Measurements from ENCODE around the gene DIS3. TPM values are rescaled to one million over a fixed set of nuclear protein-coding genes. Genes with fewer than 3 reads are reported as not detected.

Gene DIS3
- 37.1 and 43.2 TPM in 2 replicates for total RNA-seq (2021)
- Bru-seq, nascent RNA: percentile 93 among the genes with signal in this experiment
- BruChase-seq, experiment 1, labeled RNA remaining after a 2-hour chase: percentile 90 among the genes with signal in this experiment
- percentile 93 among the genes with signal in this experiment for BruChase-seq, experiment 2, labeled RNA remaining after a 6-hour chase
- long read RNA-seq, full-length matches to known transcripts: 86 of 105 reads
- long read RNA-seq, partial matches to known transcripts: 11 of 105 reads
- long read RNA-seq, other reads (novel, unspliced or antisense): 8 of 105 reads

- CTCF ChIA-PET: no interaction called here
- H3K4me3 ChIP-seq (ENCODE audit: low read depth, low read length, poor library complexity, severe bottlenecking): peak within 1 kb of the TSS; percentile 92
Measured at GRCh38 chr13:72781451-72782439, at the start of gene DIS3, which contains the start of gene PIBF1. TSS of gene DIS3 (minus strand) at chr13:72781900. CDS start at chr13:72781832, 68 bp downstream. TSS of gene PIBF1 (plus strand) at chr13:72782133. CDS start at chr13:72783470, 1,337 bp downstream.

GRCh38 chr13:72823724-72824123 is 42.0 kb upstream of the DIS3 start:
- Histone ChIP-seq H3K4me3 (ENCODE audit: low read depth, low read length, poor library complexity, severe bottlenecking) (no peak overlapping the region), H3K27ac (ENCODE audit: low read depth, low read length, poor library complexity, severe bottlenecking) (no peak overlapping the region), H3K36me3 (ENCODE audit: insufficient read depth, low read length, poor library complexity, severe bottlenecking) (peaks cover 12% of the 10 kb centered on the region), H3K4me1 (ENCODE audit: insufficient read depth, low read length, poor library complexity, severe bottlenecking) (no peaks in the 10 kb centered on the region), H3K27me3 (replicated peaks; ENCODE audit: insufficient read depth, low read depth, low read length, poor library complexity) (no peaks in the 10 kb centered on the region), H3K9me3 (ENCODE audit: low read depth, low read length, poor library complexity, severe bottlenecking) (no peaks in the 10 kb centered on the region)
- BruUV-seq (replicated peaks): no TSS peak
- intact Hi-C loops (cut with micrococcal nuclease; ENCODE audit: unreplicated experiment): no loop called here
- ChIA-PET POLR2A (ENCODE audit: low non-redundant PET) (no interaction called here), CTCF (no interaction called here)
- TF ChIP-seq EZH2 (IDR thresholded peaks at IDR 0.05; ENCODE audit: borderline replicate concordance, low read depth, low read length, poor library complexity, severe bottlenecking) (no peak), CTCF (conservative IDR thresholded peaks at IDR 0.05; ENCODE audit: low read depth, low read length) (no peak)
- no peak for DNase-seq (ENCODE audit: low spot score)

More at GRCh38 chr13:72781451-72782439, at the start of gene DIS3, which contains the start of gene PIBF1:
- Histone ChIP-seq H3K27ac (ENCODE audit: low read depth, low read length, poor library complexity, severe bottlenecking) (peak within 1 kb of the TSS; percentile 85), H3K9me3 (ENCODE audit: low read depth, low read length, poor library complexity, severe bottlenecking) (no peaks in the 10 kb centered on the region), H3K4me1 (ENCODE audit: insufficient read depth, low read length, poor library complexity, severe bottlenecking) (peaks cover 16% of the 10 kb centered on the region), H3K27me3 (replicated peaks; ENCODE audit: insufficient read depth, low read depth, low read length, poor library complexity) (no peaks in the 10 kb centered on the region), H3K36me3 (ENCODE audit: insufficient read depth, low read length, poor library complexity, severe bottlenecking) (peaks cover 23% of the 10 kb centered on the region)
- no TSS peak for BruUV-seq (replicated peaks)
- POLR2A ChIA-PET (ENCODE audit: low non-redundant PET): no interaction called here
- no peak for TF ChIP-seq EZH2 (IDR thresholded peaks at IDR 0.05; ENCODE audit: borderline replicate concordance, low read depth, low read length, poor library complexity, severe bottlenecking)
- no peak for TF ChIP-seq CTCF (conservative IDR thresholded peaks at IDR 0.05; ENCODE audit: low read depth, low read length)
- peak; percentile 99 for DNase-seq (ENCODE audit: low spot score)
- intact Hi-C loops (cut with micrococcal nuclease; ENCODE audit: unreplicated experiment): no loop called here

GRCh38 chr13:72823081-72823480 is 41.4 kb upstream of the DIS3 start:
- H3K4me1 ChIP-seq (ENCODE audit: insufficient read depth, low read length, poor library complexity, severe bottlenecking): no peaks in the 10 kb centered on the region
- no peaks in the 10 kb centered on the region for H3K27me3 ChIP-seq (replicated peaks; ENCODE audit: insufficient read depth, low read depth, low read length, poor library complexity)
- CTCF ChIA-PET: no interaction called here
- no peak for DNase-seq (ENCODE audit: low spot score)
- intact Hi-C loops (cut with micrococcal nuclease; ENCODE audit: unreplicated experiment): no loop called here
- H3K36me3 ChIP-seq (ENCODE audit: insufficient read depth, low read length, poor library complexity, severe bottlenecking): peaks cover 12% of the 10 kb centered on the region
- H3K27ac ChIP-seq (ENCODE audit: low read depth, low read length, poor library complexity, severe bottlenecking): no peak overlapping the region
- POLR2A ChIA-PET (ENCODE audit: low non-redundant PET): no interaction called here
- H3K4me3 ChIP-seq (ENCODE audit: low read depth, low read length, poor library complexity, severe bottlenecking): no peak overlapping the region
- TF ChIP-seq CTCF (conservative IDR thresholded peaks at IDR 0.05; ENCODE audit: low read depth, low read length) (no peak), EZH2 (IDR thresholded peaks at IDR 0.05; ENCODE audit: borderline replicate concordance, low read depth, low read length, poor library complexity, severe bottlenecking) (no peak)
- H3K9me3 ChIP-seq (ENCODE audit: low read depth, low read length, poor library complexity, severe bottlenecking): no peaks in the 10 kb centered on the region
- BruUV-seq (replicated peaks): no TSS peak

All from A673 (cell line).